ENCODE results near the gene ADIPOR2.
"Not testable (repeated sequence)": the region's sequence is repeated elsewhere in the genome, so short reads cannot be mapped to it uniquely, and the experiment has no call there.

The ADIPOR2 gene

GRCh38 chr12:1728824-1729223 lies 38.0 kb downstream of the ADIPOR2 start:
- Histone ChIP-seq H3K9ac (ENCODE audit: insufficient read length, low read depth) (no peak overlapping the region), H3K9me3 (ENCODE audit: insufficient read depth, low read length) (peaks cover 6% of the 10 kb centered on the region; the same call in 1 of the 2 replicates), H3K4me3 (ENCODE audit: insufficient read length, low read depth) (no peak overlapping the region), H3K4me1 (ENCODE audit: insufficient read depth, insufficient read length) (no peaks in the 10 kb centered on the region), H3K27me3 (ENCODE audit: insufficient read depth, insufficient read length) (no peaks in the 10 kb centered on the region), H3K36me3 (ENCODE audit: insufficient read depth, insufficient read length, low read length) (peaks cover 17% of the 10 kb centered on the region)
- TF ChIP-seq SUZ12 (IDR thresholded peaks at IDR 0.05; ENCODE audit: extremely low read depth, insufficient read depth, insufficient read length) (no peak), ZNF274 (IDR thresholded peaks at IDR 0.05; ENCODE audit: low read depth, low read length) (no peak), YY1 (IDR thresholded peaks at IDR 0.05; ENCODE audit: insufficient read depth, insufficient read length) (no peak)
- DNase-seq (ENCODE audit: low read depth, low spot score) = no peak

DNA sequence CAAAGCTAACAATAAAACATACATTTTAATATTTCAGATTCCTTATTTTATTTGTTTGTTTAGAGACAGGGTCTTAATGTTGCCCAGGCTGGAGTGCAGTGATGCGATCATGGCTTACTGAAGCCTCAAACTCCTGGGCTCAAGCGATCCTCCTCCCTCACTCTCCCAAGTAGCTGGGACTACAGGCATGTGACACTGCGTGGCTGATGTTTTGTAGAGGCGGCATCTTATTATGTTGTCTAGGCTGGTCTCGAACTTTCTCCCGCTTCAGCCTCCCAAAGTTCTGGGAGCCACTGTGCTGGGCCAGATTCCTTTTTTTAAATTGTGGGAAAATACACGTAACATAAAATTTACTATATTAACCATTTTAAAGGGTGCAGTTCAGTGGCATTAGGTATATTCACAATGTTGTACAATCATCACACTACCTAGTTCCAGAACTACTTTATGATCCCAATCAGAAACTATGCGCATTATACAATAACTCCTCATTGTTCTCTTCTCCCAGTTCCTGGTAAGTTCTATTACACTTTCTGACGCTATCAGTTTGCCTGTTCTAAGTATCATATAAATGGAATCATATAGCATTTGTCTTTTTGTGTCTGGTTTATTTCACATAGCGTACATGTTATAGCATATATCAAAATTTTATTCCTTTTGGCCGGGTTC lies 40.3 kb downstream of the ADIPOR2 start:
- Histone ChIP-seq H3K36me3 (ENCODE audit: insufficient read depth, insufficient read length, low read length) (peaks cover 3% of the 10 kb centered on the region), H3K9ac (ENCODE audit: insufficient read length, low read depth) (no peak overlapping the region), H3K4me3 (ENCODE audit: insufficient read length, low read depth) (no peak overlapping the region), H3K9me3 (ENCODE audit: insufficient read depth, low read length) (peaks cover 6% of the 10 kb centered on the region; the same call in 1 of the 2 replicates), H3K4me1 (ENCODE audit: insufficient read depth, insufficient read length) (no peaks in the 10 kb centered on the region), H3K27me3 (ENCODE audit: insufficient read depth, insufficient read length) (no peaks in the 10 kb centered on the region)
- no peak for TF ChIP-seq YY1 (IDR thresholded peaks at IDR 0.05; ENCODE audit: insufficient read depth, insufficient read length)
- no peak for TF ChIP-seq ZNF274 (IDR thresholded peaks at IDR 0.05; ENCODE audit: low read depth, low read length)
- TF ChIP-seq SUZ12 (IDR thresholded peaks at IDR 0.05; ENCODE audit: extremely low read depth, insufficient read depth, insufficient read length) = no peak
- DNase-seq (ENCODE audit: low read depth, low spot score) = no peak

- H3K4me1 ChIP-seq (ENCODE audit: insufficient read depth, insufficient read length); H3K9me3 ChIP-seq (ENCODE audit: insufficient read depth, low read length); H3K36me3 ChIP-seq (ENCODE audit: insufficient read depth, insufficient read length, low read length); H3K9ac ChIP-seq (ENCODE audit: insufficient read length, low read depth); H3K4me3 ChIP-seq (ENCODE audit: insufficient read length, low read depth); DNase-seq (ENCODE audit: low read depth, low spot score); H3K27me3 ChIP-seq (ENCODE audit: insufficient read depth, insufficient read length): not testable (repeated sequence)
These were observed 40.8 kb downstream of the ADIPOR2 start for GRCh38 chr12:1731688-1732078.

DNA sequence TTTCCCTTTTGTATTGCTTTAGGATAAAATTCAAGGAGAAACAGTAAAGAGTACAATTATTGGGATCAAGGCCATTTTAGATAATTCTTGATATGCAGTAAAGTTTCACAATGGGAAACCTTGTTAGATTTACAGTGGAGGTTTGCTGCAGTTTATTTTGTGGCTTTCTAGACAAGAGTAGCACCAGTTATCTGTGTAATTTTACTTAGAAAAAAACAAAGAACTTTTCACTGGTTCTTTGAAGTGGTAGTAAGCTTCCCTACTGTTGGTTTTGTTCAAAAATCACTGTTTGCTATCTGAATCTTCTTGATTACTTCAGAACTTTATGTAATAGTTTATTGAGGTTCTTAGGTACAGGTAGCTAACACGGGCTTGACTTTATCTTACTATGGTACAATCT lies 42.0 kb downstream of the ADIPOR2 start:
- DNase-seq (ENCODE audit: low read depth, low spot score) = no peak
- TF ChIP-seq YY1 (IDR thresholded peaks at IDR 0.05; ENCODE audit: insufficient read depth, insufficient read length) (no peak), SUZ12 (IDR thresholded peaks at IDR 0.05; ENCODE audit: extremely low read depth, insufficient read depth, insufficient read length) (no peak), ZNF274 (IDR thresholded peaks at IDR 0.05; ENCODE audit: low read depth, low read length) (no peak)
- no peaks in the 10 kb centered on the region for H3K27me3 ChIP-seq (ENCODE audit: insufficient read depth, insufficient read length)
- H3K36me3 ChIP-seq (ENCODE audit: insufficient read depth, insufficient read length, low read length) = no peaks in the 10 kb centered on the region
- H3K4me3 ChIP-seq (ENCODE audit: insufficient read length, low read depth) = no peak overlapping the region
- no peaks in the 10 kb centered on the region for H3K4me1 ChIP-seq (ENCODE audit: insufficient read depth, insufficient read length)
- H3K9me3 ChIP-seq (ENCODE audit: insufficient read depth, low read length) = peaks cover 6% of the 10 kb centered on the region; the same call in 1 of the 2 replicates
- H3K9ac ChIP-seq (ENCODE audit: insufficient read length, low read depth) = no peak overlapping the region

DNA sequence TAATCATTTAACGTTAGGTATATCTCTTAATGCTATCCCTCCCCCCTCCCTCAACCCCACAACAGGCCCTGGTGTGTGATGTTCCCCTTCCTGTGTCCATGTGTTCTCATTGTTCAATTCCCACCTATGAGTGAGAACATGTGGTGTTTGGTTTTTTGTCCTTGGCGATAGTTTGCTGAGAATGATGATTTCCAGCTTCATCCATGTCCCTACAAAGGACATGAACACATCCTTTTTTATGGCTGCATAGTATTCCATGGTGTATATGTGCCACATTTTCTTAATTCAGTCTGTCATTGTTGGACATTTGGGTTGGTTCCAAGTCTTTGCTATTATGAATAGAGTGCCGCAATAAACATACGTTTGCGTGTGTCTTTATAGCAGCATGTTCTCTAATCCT lies 42.8 kb downstream of the ADIPOR2 start:
- not testable (repeated sequence) for DNase-seq (ENCODE audit: low read depth, low spot score); H3K27me3 ChIP-seq (ENCODE audit: insufficient read depth, insufficient read length); H3K9me3 ChIP-seq (ENCODE audit: insufficient read depth, low read length); H3K4me3 ChIP-seq (ENCODE audit: insufficient read length, low read depth); H3K4me1 ChIP-seq (ENCODE audit: insufficient read depth, insufficient read length); H3K9ac ChIP-seq (ENCODE audit: insufficient read length, low read depth); H3K36me3 ChIP-seq (ENCODE audit: insufficient read depth, insufficient read length, low read length)

DNA sequence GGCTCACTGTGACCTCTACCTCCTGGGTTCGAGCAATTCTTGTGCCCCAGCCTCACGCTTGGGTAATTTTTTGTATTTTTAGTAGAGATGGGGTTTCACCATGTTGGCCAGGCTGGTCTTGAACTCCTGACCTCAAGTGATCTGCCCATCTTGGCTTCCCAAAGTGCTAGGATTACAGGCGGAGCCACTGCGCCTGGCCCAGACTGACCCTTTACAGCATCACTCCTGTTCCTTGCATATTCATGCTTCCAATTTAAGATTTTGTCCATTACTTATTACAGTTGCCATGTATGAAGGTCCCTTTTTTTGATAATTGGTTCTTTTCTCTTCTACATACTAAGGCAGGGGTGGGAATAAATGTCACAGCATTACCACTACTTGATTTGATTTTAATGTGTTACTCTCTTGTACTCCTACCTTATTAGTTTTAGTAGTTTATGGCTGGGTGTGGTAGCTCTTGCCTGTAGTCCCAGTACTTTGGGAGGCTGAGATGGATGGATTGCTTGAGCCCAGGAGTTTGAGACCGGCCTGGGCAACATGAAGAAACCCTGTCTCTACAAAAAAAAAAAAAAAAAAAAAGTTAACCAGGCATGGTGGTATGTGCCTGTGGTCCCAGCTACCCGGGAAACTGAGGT lies 46.9 kb downstream of the ADIPOR2 start:
- Histone ChIP-seq H3K4me3 (ENCODE audit: insufficient read length, low read depth) (no peak overlapping the region), H3K9ac (ENCODE audit: insufficient read length, low read depth) (no peak overlapping the region), H3K4me1 (ENCODE audit: insufficient read depth, insufficient read length) (no peaks in the 10 kb centered on the region), H3K9me3 (ENCODE audit: insufficient read depth, low read length) (peaks cover 6% of the 10 kb centered on the region; the same call in 1 of the 2 replicates), H3K27me3 (ENCODE audit: insufficient read depth, insufficient read length) (no peaks in the 10 kb centered on the region), H3K36me3 (ENCODE audit: insufficient read depth, insufficient read length, low read length) (no peaks in the 10 kb centered on the region)
- DNase-seq (ENCODE audit: low read depth, low spot score) = no peak
- TF ChIP-seq ZNF274 (IDR thresholded peaks at IDR 0.05; ENCODE audit: low read depth, low read length) (no peak), YY1 (IDR thresholded peaks at IDR 0.05; ENCODE audit: insufficient read depth, insufficient read length) (no peak), SUZ12 (IDR thresholded peaks at IDR 0.05; ENCODE audit: extremely low read depth, insufficient read depth, insufficient read length) (no peak)

DNA sequence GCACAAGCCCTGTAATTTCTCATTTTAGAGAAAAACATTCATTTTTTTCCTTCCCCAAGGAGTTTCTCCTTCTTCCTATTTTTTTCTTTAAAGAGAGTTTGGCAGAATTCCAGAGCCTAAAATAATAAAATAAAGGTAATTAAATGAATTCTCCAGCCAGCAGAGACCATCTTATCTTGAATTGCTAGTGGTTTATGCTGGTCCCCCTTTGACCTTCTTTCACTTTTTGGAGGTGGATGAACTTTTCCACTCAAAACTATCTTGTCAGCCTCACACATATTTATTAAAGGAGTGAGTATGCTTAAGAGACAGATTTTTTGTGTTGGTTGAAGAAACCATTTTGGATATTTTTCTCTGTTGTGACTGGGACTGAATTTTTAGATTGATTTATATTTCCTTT lies 47.6 kb downstream of the ADIPOR2 start:
- Histone ChIP-seq H3K27me3 (ENCODE audit: insufficient read depth, insufficient read length) (no peaks in the 10 kb centered on the region), H3K4me1 (ENCODE audit: insufficient read depth, insufficient read length) (no peaks in the 10 kb centered on the region), H3K4me3 (ENCODE audit: insufficient read length, low read depth) (no peak overlapping the region), H3K9me3 (ENCODE audit: insufficient read depth, low read length) (peaks cover 1% of the 10 kb centered on the region; the same call in 1 of the 2 replicates), H3K36me3 (ENCODE audit: insufficient read depth, insufficient read length, low read length) (no peaks in the 10 kb centered on the region), H3K9ac (ENCODE audit: insufficient read length, low read depth) (no peak overlapping the region)
- TF ChIP-seq SUZ12 (IDR thresholded peaks at IDR 0.05; ENCODE audit: extremely low read depth, insufficient read depth, insufficient read length) (no peak), YY1 (IDR thresholded peaks at IDR 0.05; ENCODE audit: insufficient read depth, insufficient read length) (no peak), ZNF274 (IDR thresholded peaks at IDR 0.05; ENCODE audit: low read depth, low read length) (no peak)
- no peak for DNase-seq (ENCODE audit: low read depth, low spot score)
